CD4-positive, alpha-beta T cell treated with Interleukin-17A for 4 hours (primary cell): ENCODE measurements around the gene MBD4.

Experiments used
- DNase-seq: peaks from one replicate; pipeline ENCODE4 v3.0.0-alpha.2; 2020; ENCODE audit warnings: mixed read lengths

MBD4 gene

DNA sequence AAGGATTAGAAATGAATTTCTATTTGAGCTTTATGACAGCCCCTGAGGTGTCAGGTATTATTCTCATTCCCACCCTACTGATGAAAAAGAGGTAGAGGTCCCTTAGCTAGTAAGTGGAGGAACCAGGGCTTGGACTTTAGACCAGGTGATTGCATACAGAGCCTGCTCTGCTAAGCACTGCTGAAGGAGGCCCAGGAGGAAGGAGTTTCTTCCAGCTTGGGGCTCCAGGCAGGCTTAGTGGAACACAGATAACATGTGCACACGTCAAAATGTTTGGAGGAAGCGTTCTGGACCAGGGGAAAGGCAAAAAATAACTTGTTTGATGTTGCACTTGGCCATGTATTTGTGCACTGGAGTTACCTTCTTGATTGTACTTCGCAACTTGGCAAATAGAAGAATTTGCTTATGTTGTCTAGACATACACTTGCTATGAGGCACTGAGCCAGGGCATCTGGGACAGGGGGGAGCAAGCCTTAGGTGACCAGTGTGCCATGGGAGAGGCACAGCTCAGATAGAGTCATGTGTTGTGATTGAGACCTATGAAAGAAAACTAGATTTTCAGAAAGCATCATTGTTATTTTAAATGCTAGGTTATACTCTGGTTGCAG is 22.7 kb upstream of the MBD4 start:
- no peak for DNase-seq

DNA sequence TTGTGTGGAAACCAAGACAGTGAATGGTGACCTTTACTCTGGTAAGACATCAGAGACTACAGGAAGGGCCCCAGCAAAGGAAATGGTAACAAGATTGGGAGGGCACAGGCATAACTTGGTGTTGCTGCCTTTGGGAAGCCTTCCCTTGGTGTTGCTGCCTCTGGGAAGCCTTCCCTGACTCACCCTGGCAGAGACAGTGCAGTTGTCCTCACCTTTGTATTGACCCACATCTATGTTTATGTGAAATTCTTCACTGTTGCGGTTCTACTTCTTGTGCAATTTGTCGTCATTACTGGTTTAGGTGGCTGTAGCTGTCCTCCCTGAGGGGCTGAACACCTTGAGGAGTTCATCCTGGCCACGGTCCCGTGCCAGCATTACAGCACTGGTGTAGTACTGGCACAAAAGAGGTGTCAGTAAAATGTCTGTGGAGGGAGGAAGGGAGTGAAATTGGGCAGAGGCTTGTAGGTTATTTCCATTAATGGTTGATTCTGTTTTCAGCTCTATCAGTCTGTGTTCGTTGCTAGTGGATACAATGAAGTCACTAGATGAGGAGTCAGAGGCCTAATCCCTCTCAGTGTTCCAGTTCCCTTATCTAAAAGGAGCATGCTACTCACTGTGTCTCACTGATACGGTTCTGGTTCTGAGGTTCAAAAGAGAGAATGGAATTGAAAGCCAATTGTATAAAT is 21.9 kb upstream of the MBD4 start:
- no peak for DNase-seq

DNA sequence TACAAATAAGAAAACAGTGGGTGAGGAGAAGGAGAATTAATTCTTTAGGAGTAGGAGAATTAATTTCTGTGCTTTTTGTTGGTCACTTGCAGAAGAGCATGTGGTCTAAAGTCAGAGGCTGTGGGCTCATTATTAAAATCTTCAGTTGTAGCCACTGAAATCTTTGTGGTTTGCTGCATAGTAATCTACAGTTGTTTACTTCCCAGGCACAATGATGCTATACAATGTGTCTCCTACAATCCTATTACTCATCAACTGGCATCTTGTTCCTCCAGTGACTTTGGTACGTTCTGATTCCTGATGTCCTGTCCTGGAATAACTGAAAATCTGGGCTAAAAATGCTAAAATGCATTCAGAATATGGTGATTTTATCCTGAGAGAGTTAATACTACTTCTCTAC is 21.3 kb upstream of the MBD4 start:
- DNase-seq: no peak

DNA sequence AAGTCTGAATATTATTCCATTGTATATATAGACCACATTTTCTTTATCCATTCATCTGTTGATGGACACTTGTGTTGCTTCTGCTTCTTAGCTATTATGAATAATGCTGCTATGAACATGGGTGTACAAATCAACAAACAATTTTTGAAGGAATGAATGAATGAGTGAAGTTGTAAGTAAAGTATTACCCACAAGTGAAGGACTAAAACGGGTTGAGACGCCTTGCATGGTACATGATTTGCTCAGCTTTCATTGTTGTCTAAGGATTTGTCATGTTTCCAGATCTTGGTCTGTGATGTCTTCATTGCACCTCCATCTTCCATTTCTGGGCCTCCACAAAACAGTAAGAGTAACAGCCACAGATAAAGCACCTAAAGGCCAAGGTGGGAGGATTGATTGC is 20.8 kb upstream of the MBD4 start:
- no peak for DNase-seq

DNA sequence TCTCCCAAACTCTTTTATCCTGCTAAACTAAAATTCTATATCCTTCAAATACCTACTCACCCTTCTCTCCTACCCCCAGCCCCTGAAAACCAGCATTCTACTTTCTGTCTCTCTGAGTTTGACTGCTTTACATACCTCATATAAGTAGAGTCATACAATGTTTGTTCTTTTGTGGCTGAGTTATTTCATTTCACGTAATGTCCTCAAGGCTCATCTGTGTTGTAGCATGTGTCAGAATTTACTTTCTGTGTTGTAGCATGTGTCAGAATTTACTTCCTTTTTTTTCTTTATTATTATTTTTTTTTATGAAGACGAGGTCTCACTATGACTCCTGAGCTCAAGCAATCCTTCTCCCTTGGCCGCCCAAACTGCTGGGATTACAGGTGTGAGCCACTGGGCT is 20.4 kb upstream of the MBD4 start:
- DNase-seq: no peak

DNA sequence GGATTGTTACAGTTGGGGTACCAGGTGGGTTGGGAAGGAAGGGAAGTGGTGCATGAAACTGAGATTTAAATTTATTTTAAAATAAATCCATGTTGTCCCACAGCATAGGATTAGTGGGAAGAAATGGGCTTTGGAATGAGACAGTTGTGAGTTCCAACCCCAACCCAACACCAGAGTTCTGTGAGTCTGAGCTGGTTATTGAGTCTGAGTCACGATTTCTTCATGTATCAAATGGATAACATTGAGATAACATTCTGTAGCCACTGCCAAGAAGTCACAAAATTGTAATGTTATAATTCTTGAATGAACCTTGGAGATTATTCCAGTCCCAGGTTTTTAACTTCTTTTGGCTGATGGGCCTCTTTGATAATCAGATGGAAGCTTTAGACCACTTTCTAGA is 14.0 kb upstream of the MBD4 start:
- DNase-seq: no peak

DNA sequence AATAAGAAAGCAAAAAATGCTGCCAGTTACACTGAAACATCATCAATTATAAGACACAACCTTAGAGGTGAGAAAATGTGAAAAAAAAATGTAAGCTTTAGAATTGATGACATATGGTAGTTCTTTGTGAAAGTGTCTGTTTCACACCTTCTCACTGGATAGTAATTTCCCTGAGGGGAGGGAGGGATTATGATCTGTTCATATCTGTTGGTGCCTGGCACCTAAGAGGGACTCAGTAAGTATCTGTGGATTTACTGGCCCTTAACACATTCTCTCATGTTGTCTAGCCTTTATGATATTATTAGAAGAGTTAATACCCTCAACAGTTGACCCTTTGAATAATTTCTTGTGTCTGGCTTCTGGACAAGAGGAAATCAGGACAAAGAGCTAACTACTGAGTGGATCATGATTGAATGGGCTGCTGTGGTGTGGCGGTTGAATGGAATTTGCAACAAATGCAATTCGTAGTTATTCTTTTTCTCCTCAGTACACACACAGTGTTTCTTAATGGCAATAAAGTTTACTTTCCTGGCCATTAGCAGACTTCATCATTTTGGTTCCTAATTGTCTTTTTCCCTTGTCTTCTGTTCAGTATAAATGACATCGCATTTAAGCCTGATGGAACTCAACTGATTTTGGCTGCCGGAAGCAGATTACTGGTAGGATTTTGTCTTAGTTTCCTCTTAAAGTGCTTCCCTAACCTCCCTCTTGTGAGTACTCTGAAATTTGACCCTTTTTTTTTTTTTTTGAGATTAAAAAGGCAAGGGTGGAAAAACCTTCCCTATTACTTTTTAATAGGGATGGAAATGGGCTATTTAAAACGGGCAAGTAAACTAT is 9.7 kb upstream of the MBD4 start:
- no peak for DNase-seq

DNA sequence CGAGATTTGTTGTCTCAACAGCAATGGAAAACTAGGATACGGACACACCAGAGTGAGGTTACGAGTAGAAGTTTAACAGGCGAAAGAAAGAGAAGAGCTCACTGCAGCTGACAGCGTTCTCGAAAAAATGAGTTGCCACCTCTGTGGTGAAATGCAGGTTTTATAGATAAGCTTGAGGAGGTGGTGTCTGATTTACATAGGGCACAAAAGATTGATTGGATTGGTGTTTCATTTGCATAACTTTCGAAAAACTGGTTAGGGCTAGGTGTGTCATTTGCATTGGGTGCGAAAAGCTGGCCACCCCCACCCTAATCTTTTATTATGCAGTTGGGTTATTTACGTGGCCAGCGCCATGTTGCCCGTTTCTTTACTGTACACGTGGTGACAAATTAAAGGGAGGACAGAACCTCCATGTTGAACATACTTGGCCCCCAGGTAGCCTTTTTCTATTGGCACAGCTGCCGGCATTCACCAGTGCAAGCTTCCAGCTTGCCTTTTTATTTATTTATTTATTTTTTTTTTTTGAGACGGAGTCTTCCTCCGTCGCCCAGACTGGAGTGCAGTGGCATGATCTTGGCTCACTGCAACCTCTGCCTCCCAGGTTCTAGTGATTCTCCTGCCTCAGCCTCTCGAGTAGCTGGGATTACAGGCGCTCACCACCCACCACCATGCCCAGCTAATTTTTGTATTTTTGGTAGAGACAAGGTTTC is 8.6 kb upstream of the MBD4 start:
- DNase-seq: no peak

DNA sequence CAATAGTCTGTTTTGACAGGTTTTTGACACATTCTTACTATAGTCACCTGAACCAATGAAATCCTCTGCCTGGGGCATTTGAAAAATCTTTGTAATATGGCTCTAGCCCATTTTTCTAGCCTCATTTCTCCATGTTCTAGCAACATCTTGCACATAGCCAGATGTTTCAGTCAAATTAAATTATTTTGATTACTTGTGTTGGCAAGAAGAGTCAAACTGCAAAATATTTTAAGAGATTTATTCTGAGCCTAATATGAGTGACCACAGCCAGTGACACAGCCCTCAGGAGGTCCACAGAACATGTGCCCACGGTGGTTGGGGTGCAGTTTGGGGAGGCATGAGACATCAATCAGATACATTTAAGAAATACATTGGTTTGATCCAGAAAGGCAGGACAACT is 7.2 kb upstream of the MBD4 start:
- no peak for DNase-seq

DNA sequence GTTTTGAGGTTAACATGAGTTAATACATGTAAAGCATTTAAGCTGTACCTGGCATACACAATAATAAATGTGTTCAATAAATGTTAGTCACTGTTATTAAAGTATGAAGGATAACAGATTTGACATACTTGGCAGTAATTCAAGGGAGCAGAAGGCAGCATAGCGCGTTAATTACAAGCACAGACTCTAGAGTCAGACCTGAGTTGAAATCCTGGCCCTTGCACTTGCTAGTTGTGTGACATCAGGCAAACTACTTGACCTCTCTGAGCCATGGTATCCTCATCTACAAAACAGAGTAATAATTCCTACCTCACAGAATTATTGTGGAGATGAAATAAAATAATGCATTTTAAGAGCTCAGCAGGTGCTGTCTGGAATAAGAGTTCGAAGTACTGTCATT is 5.7 kb upstream of the MBD4 start:
- DNase-seq: no peak

DNA sequence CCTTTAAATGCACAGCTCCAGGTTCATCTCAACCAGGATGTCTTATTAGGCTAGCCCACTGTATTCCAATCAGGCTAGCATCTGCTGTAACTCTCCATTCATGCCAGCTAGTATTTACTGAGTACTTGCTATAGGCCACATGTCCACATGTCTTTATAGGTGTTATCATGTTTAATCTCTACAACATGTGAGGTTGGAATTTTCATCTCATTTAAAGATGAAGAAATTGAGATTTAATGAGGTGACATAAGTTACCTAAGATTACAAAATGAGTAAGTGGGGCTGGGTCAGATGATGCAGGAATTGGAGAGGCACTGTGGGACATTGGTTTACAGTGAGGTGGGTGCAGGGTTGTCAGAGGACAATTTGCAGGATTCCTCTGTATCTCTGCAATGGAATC is 3.2 kb upstream of the MBD4 start:
- no peak for DNase-seq

DNA sequence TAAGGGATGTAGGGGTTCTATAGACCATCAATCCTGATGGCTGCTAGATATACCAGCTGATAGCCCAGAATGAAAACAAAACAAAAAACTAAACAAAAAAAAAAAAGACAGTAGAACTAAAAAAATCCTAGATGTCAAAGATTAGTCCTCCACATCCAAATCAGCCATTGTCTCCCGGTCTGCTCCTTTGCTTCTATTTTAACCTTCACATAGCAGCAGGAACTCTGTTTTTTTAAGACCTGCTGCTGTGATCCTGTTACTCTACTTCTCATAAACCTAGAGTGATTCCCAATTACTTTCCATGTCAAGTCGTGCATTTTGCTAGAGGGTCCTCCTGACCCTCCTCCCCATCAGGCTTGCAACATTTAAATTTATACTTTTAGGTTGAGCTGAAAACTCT is 2.7 kb upstream of the MBD4 start:
- no peak for DNase-seq

DNA sequence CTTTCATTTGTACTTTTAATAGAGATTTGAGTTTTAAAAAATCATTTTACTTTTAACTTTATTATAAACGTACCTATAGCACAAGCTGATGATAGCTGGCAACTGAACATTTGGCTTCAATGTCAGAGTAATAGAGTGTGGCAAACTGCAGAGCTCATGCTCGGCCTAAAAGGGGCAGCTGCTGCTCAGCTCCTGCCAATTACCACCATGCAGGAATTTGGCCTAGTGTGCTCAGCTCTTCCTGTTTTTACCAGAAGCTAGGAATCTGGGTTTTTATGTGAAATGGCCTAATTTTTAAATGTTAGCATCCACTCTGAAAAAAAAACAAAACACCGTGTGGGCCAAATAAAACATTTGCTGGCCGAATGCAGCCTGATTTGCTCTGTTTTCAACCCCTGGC is 2.0 kb upstream of the MBD4 start:
- DNase-seq: no peak

DNA sequence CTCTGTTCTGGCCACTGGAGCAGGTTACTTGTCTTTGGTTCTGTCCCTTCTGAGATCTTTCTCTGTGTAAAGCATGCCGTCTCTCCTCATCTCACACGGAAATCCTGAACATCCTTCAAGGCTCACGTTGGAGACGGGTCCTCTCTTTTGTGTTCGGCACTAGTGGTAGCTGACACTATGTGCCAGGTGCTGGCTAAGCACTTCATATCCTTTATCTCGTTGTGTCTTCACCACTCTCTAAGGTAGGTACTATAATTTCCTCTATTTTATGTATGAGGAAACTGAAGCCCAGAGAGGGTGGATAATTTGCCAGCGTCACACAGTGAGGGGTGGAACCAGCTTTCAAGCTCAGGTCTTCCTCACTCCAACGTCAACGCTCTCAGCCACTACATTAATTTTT is 1.5 kb upstream of the MBD4 start:
- DNase-seq: peak; percentile 36

DNA sequence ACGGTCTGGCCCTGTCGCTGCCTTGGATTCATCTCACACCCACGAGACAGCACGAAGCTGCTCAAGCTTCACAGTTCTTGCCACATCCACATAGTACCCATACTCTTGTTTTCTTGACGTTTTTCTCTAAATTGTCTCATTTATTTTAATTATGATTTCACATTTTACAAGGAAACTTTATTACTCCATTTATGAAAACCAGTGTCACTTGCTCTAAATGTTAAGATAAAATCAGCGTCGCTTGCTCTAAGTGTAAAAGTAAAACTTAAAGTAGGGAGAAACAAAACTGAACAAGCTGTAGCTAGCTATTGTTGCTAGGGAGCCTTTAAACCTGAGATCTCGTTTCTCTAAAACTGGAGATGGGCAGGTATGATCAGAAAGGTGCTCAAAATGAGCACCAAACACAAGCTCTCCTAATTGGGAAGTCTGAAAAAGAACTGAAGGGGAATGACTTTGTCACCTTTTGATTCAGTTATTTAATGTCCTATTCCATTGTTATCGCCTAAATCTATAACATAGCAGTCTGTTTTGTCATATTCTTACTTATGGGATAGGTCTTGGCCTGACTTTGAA is 956 bp upstream of the MBD4 start:
- DNase-seq: no peak

DNA sequence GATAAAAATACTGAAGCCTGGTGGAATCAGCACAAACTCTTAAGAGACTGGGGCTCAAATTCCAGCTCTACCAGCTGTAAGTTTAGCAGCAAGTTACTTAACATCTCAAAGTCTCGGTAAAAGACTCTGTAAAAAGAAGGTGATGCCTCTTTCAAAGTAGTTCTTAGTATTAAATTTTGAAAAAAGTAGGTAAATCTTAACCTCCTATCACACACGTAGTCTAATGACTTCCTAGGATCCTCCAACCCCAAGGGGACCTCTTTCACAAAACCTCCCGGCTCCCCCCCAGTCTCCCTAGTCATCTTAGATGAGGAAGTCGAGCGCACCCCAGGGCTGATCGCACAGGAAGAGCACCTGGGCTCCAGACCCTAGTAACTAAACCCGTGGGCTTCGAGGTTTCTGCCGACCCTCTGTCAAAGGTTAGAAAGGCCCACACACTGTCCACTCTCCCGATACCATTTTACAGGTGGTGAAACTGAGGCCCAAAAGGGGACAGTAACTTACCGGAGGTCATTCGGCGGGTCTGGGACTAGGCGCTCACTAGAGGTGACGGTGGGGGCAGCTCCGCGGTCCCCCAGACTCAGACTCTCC is 427 bp downstream of the MBD4 start:
- DNase-seq: peak; percentile 58

DNA sequence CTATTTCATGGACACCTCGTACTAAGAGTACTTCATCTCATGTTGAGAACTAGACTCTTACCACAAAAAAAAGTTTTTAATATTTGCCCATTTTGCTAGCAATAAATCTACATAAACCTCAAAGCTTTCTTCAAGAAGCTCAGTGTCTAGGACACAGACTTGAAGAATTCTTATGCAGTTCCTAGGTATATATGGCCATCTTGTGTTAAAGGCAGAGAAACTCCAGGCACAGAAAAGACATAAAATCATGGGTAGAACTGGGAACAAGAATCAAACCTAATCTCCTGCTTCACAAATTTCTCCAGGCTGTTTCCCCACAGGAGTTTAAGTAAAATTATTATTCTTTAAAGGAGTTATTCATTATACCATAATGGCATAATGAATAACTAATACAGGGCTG is 4.4 kb downstream of the MBD4 start:
- DNase-seq: no peak

DNA sequence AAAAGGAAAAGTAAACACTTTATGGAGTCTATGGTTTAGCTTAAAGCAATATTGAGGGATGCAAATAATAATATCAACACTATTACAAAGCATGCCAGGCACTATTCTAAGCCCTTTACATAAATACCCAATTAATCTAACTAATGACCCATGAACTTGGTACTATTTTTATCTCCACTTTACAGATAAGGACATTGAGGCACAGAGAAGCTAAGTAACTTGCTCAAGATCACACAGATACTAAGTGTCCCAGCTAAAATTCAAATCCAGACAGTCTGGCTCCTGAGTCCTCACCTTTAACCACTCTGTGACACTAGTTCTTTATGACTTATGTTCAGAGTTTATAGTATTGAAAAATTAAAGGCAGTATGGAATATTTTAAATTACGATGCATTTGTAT is 5.6 kb downstream of the MBD4 start:
- no peak for DNase-seq

DNA sequence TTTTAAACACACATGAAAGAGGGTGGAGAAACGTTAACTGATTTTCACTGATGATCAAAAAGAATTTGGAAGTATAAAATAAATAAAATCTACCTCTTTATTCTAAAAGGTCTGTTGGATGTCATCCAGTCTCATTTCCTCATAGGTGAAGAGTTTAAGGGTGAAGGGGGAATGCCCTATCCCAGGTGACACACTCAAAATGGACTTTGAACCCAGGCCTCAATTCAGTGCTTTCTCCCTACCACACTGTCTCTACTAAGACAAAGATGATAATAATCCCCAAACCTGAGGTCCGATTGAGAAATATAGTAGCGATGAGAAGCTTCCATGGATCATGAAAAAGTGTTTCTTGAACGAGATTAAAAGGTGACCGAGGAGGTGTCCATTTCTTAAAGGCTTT is 6.2 kb downstream of the MBD4 start:
- no peak for DNase-seq

DNA sequence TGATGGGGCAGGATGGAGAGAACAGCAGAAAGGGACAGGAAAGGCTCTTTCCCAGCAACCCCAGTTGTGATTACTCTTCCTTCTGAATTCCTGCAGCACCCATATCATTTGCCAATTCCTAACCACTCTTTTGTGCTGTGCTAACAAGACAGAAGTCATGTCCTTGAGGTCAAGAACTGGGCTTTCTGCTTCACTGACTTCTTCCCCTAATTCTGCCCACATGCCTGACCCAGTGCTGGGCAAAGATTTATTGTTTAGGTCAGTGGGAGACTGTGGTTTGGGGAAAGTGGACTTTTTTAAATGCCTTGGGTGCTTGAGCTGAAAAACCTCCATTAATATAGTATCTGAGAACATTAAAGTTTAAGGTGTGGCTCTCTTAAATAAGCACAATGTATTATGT is 7.1 kb downstream of the MBD4 start:
- DNase-seq: no peak

DNA sequence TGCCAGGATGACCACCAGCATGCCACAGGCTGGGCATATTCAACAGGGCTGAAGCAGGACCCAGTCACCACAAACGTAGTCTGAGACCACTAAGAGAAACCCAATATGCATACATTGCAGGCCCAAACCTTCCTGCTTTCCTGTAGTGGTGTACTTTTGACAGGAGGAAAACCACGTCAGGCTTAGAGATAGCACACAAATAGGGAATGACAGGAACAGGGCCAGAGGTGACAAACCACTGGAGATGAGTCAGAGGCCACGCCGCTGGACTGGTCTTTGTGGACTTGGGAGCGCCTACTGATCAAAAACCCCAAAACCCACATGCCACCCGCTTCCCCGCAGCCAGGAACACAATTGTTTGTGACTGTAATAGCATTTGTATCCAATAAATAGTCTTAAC is 7.7 kb downstream of the MBD4 start:
- no peak for DNase-seq

DNA sequence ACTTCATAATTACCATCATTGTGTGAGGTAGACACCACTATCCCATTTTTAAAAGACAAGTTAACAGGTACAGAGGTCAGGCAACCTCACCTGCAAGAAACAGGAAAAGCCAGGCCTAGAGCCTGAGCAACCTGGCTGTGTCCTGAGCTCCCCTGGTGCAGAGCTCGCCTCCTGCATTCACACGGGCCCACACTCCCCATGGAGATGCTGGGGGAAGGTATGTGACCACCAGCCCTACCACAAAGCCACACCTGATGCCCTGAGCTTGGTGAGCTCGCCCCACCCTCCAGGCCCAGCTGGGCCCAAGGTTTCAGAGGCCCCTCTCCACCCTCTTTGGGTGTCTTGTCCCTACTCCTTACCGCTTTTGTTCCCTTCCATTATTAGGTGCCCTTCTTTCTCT is 10.1 kb downstream of the MBD4 start:
- DNase-seq: no peak

DNA sequence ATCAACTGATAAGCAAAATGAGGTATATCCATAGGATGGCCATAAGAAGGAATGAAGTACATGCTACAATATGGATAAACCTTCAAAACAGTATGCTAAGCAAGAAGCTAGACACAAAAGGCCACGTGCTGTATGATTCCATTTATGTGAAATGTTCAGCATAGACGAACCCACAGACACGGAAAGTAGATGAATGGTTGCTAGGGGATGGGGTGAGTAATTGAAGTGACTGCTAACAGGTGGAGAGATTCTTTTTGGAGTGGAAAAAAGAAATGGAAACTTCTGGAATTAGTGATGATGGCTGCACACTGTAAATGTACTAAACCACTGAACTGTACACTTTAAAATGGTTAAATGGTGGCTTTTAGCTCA is 10.7 kb downstream of the MBD4 start:
- no peak for DNase-seq
